Measurements from ENCODE around the gene FAM167B.
"Not testable (repeated sequence)": the region's sequence is repeated elsewhere in the genome, so short reads cannot be mapped to it uniquely, and the experiment has no call there.

FAM167B gene

GRCh38 chr1:32257227-32257508 is 10.1 kb downstream of the FAM167B start:
- no peak for DNase-seq (ENCODE audit: low read depth in 2 of 2, low spot score in 1 of 2)

- not testable (repeated sequence) for DNase-seq (ENCODE audit: low read depth in 2 of 2, low spot score in 1 of 2)
Measured at GRCh38 chr1:32263236-32263593, 16.2 kb downstream of the FAM167B start.

- no peak for DNase-seq (ENCODE audit: low read depth in 2 of 2, low spot score in 1 of 2)
Measured at GRCh38 chr1:32263744-32264143, 16.7 kb downstream of the FAM167B start.

GRCh38 chr1:32265846-32266245 is 18.8 kb downstream of the FAM167B start:
- DNase-seq (ENCODE audit: low read depth in 2 of 2, low spot score in 1 of 2), result no peak

GRCh38 chr1:32266921-32267591 is 20.0 kb downstream of the FAM167B start:
- DNase-seq (ENCODE audit: low read depth in 2 of 2, low spot score in 1 of 2), result no peak

GRCh38 chr1:32269744-32270143 is 22.7 kb downstream of the FAM167B start:
- DNase-seq (ENCODE audit: low read depth in 2 of 2, low spot score in 1 of 2), result no peak

- DNase-seq (ENCODE audit: low read depth in 2 of 2, low spot score in 1 of 2), result no peak
Measured at GRCh38 chr1:32272557-32273390, 25.8 kb downstream of the FAM167B start.

GRCh38 chr1:32273391-32274208 is 26.6 kb downstream of the FAM167B start:
- DNase-seq (ENCODE audit: low read depth in 2 of 2, low spot score in 1 of 2), result peak; percentile 68 to 82

GRCh38 chr1:32274646-32275340 is 27.8 kb downstream of the FAM167B start:
- DNase-seq (ENCODE audit: low read depth in 2 of 2, low spot score in 1 of 2), result no peak

GRCh38 chr1:32275424-32275823 is 28.4 kb downstream of the FAM167B start:
- no peak for DNase-seq (ENCODE audit: low read depth in 2 of 2, low spot score in 1 of 2)

GRCh38 chr1:32276032-32276782 is 29.2 kb downstream of the FAM167B start:
- no peak for DNase-seq (ENCODE audit: low read depth in 2 of 2, low spot score in 1 of 2)

GRCh38 chr1:32284777-32285176 is 37.8 kb downstream of the FAM167B start:
- DNase-seq (ENCODE audit: low read depth in 2 of 2, low spot score in 1 of 2), result not testable (repeated sequence)

GRCh38 chr1:32285658-32286057 is 38.6 kb downstream of the FAM167B start:
- DNase-seq (ENCODE audit: low read depth in 2 of 2, low spot score in 1 of 2), result no peak

GRCh38 chr1:32286763-32287162 is 39.7 kb downstream of the FAM167B start:
- DNase-seq (ENCODE audit: low read depth in 2 of 2, low spot score in 1 of 2), result no peak

- DNase-seq (ENCODE audit: low read depth in 2 of 2, low spot score in 1 of 2), result no peak
Measured at GRCh38 chr1:32289256-32289655, 42.2 kb downstream of the FAM167B start.

GRCh38 chr1:32291145-32291707 is 44.2 kb downstream of the FAM167B start:
- no peak for DNase-seq (ENCODE audit: low read depth in 2 of 2, low spot score in 1 of 2)

- peak; percentile 93 to 94 for DNase-seq (ENCODE audit: low read depth in 2 of 2, low spot score in 1 of 2)
Measured at GRCh38 chr1:32291708-32292538, 44.9 kb downstream of the FAM167B start, which contains the start of gene HDAC1. Gene HDAC1, plus strand, starts transcription at chr1:32292083. Its CDS starts 87 bp downstream, at chr1:32292170.

- DNase-seq (ENCODE audit: low read depth in 2 of 2, low spot score in 1 of 2), result not testable (repeated sequence)
Measured at GRCh38 chr1:32298211-32298610, 51.2 kb downstream of the FAM167B start.

Measured in stimulated activated CD8-positive, alpha-beta memory T cell treated with anti-CD3 and anti-CD28 coated beads, Interleukin-4, amount 100 ng/mL, for 4 hours (primary cell).